A549 (cell line): ENCODE results near the gene RBM10.

Experiments
- HDAC2 ChIP-seq: fragments of 200-600 bp; sonication (generic); IDR thresholded peaks from 2 replicates; pipeline ENCODE4 v1.6.1; 2016
- TF ChIP-seq, protein P1 (sequence below): fragments of >200 bp; sonication (Bioruptor Twin); formaldehyde crosslinking; IDR thresholded peaks from 3 replicates; pipeline ENCODE4 v1.5.1; 2016

DNA sequence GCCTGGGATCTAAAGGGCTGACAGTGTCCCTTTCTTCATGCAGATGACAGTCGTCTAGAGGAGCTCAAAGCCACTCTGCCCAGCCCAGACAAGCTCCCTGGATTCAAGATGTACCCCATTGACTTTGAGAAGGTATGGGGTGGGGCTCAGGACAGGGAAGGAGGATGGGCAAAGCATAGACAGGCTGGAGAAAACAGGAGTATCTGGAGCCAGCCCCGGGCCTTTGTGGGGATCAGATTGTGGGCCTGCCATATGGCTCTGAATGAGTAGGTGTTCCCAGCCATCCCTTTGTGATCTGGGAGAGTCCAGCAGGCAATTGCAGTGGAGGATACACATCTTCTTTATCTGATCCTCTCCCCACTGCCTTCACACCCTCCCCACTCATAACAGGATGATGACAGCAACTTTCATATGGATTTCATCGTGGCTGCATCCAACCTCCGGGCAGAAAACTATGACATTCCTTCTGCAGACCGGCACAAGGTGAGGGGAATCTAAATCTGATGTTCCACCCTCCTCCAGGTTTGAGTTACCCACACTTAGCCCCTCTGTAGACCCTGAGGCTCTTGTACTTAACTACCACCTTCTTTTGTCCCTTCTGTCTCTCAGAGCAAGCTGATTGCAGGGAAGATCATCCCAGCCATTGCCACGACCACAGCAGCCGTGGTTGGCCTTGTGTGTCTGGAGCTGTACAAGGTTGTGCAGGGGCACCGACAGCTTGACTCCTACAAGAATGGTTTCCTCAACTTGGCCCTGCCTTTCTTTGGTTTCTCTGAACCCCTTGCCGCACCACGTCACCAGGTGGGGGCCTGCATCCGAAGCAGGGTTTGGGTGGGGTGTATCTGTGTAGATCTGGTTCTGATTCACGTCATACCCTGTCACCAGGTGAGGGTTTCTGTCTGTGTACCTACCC lies 67.6 kb downstream of the RBM10 start:
- TF ChIP-seq, protein P1, sequence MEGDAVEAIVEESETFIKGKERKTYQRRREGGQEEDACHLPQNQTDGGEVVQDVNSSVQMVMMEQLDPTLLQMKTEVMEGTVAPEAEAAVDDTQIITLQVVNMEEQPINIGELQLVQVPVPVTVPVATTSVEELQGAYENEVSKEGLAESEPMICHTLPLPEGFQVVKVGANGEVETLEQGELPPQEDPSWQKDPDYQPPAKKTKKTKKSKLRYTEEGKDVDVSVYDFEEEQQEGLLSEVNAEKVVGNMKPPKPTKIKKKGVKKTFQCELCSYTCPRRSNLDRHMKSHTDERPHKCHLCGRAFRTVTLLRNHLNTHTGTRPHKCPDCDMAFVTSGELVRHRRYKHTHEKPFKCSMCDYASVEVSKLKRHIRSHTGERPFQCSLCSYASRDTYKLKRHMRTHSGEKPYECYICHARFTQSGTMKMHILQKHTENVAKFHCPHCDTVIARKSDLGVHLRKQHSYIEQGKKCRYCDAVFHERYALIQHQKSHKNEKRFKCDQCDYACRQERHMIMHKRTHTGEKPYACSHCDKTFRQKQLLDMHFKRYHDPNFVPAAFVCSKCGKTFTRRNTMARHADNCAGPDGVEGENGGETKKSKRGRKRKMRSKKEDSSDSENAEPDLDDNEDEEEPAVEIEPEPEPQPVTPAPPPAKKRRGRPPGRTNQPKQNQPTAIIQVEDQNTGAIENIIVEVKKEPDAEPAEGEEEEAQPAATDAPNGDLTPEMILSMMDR = no peak
- TF ChIP-seq HDAC2 = no peak
